ENCODE data around the gene RAB1A. TPM values are rescaled to one million over a fixed set of nuclear protein-coding genes. Genes with fewer than 3 reads are reported as not detected.
A peak's percentile ranks its signal among the peaks of the same experiment; 100 is the strongest.

Gene RAB1A
- total and polyA plus RNA-seq, 2 donors (not counting 1 experiment from before 2014, with no cell fraction given) = 26.6 to 42.2 TPM

- Histone ChIP-seq H4K20me1 (ENCODE audit: control insufficient read depth, insufficient read depth, low read length, poor library complexity, severe bottlenecking) (no peaks in the 10 kb centered on the region), H3K27ac (ENCODE audit: low read length in 2 of 2) (no peak overlapping the region), H3K4me1 (ENCODE audit: control insufficient read depth in 2 of 2, insufficient read depth in 2 of 2, low read length in 2 of 2) (peaks cover 7 to 21% of the 10 kb centered on the region in 2 donors), H3K4me2 (replicated peaks; ENCODE audit: low read depth, low read length, poor library complexity, severe bottlenecking) (no peak overlapping the region), H2AFZ (ENCODE audit: insufficient read depth, low read depth, low read length, poor library complexity, severe bottlenecking) (no peak overlapping the region), H3K9me3 (ENCODE audit: control extremely low read depth in 1 of 3, control insufficient read depth in 2 of 3, insufficient read depth in 1 of 3, low read length in 2 of 3) (no peaks in the 10 kb centered on the region), H3K36me3 (replicated peaks in 1 of 2; ENCODE audit: control extremely low read depth in 1 of 2, control insufficient read depth in 1 of 2, extremely low read depth in 1 of 2, insufficient read depth in 2 of 2, low read length in 1 of 2) (peaks cover 0 to 46% of the 10 kb centered on the region in 2 experiments), H3K9ac (ENCODE audit: low read length) (no peak overlapping the region), H3K4me3 (ENCODE audit: control extremely low read depth in 1 of 5, extremely low read depth in 1 of 5, insufficient read depth in 1 of 5, low read depth in 2 of 5, low read length in 4 of 5) (no peak overlapping the region), H3K79me2 (ENCODE audit: control insufficient read depth, insufficient read depth, low read length) (peaks cover 2% of the 10 kb centered on the region), H3K27me3 (replicated peaks in 1 of 4; ENCODE audit: control extremely low read depth in 1 of 4, control insufficient read depth in 3 of 4, insufficient read depth in 4 of 4, low read length in 3 of 4) (no peaks in the 10 kb centered on the region)
- ChIA-PET CTCF (interaction anchor here (0.9 to 2.1 kb wide), 3 partner anchors 99 to 199 kb away, joined by 3 to 10 read pairs (median 5); no protein-coding TSS in a partner anchor), POLR2A (no interaction called here)
- ATAC-seq (ENCODE audit: low read depth) = no peak
- Mint-ChIP-seq H3K9me3 (ENCODE audit: insufficient read depth) (no peaks in the 10 kb centered on the region), H3K27me3 (no peaks in the 10 kb centered on the region), H3K4me1 (peaks cover 42% of the 10 kb centered on the region), H3K4me3 (no peak overlapping the region), H3K27ac (peak overlapping the region; percentile 47)
- 97% methylated on average over 6 of the region's 6 CpGs for whole genome bisulfite sequencing (ENCODE audit: insufficient coverage)
- DNase-seq = no peak
- TF ChIP-seq EZH2 (IDR thresholded peaks at IDR 0.05; ENCODE audit: borderline replicate concordance, insufficient read depth, low read depth, low read length, poor library complexity, severe bottlenecking) = no peak
- no peak for TF ChIP-seq CTCF (IDR thresholded peaks at IDR 0.05)
- intact Hi-C loops (cut with micrococcal nuclease) = no loop called here
Observed at GRCh38 chr2:65070856-65071255, 59.0 kb downstream of the RAB1A start.

GRCh38 chr2:65070172-65070830 is 59.6 kb downstream of the RAB1A start:
- Histone ChIP-seq H3K9ac (ENCODE audit: low read length) (no peak overlapping the region), H3K4me1 (ENCODE audit: control insufficient read depth in 2 of 2, insufficient read depth in 2 of 2, low read length in 2 of 2) (peaks cover 7 to 24% of the 10 kb centered on the region in 2 donors), H4K20me1 (ENCODE audit: control insufficient read depth, insufficient read depth, low read length, poor library complexity, severe bottlenecking) (no peaks in the 10 kb centered on the region), H3K4me2 (replicated peaks; ENCODE audit: low read depth, low read length, poor library complexity, severe bottlenecking) (no peak overlapping the region), H2AFZ (ENCODE audit: insufficient read depth, low read depth, low read length, poor library complexity, severe bottlenecking) (no peak overlapping the region), H3K9me3 (ENCODE audit: control extremely low read depth in 1 of 3, control insufficient read depth in 2 of 3, insufficient read depth in 1 of 3, low read length in 2 of 3) (no peaks in the 10 kb centered on the region), H3K4me3 (ENCODE audit: control extremely low read depth in 1 of 5, extremely low read depth in 1 of 5, insufficient read depth in 1 of 5, low read depth in 2 of 5, low read length in 4 of 5) (no peak overlapping the region), H3K79me2 (ENCODE audit: control insufficient read depth, insufficient read depth, low read length) (peaks cover 7% of the 10 kb centered on the region), H3K36me3 (replicated peaks in 1 of 2; ENCODE audit: control extremely low read depth in 1 of 2, control insufficient read depth in 1 of 2, extremely low read depth in 1 of 2, insufficient read depth in 2 of 2, low read length in 1 of 2) (peaks cover 0 to 40% of the 10 kb centered on the region in 2 experiments), H3K27ac (ENCODE audit: low read length in 2 of 2) (no peak overlapping the region), H3K27me3 (replicated peaks in 1 of 4; ENCODE audit: control extremely low read depth in 1 of 4, control insufficient read depth in 3 of 4, insufficient read depth in 4 of 4, low read length in 3 of 4) (no peaks in the 10 kb centered on the region)
- no peak for TF ChIP-seq EZH2 (IDR thresholded peaks at IDR 0.05; ENCODE audit: borderline replicate concordance, insufficient read depth, low read depth, low read length, poor library complexity, severe bottlenecking)
- H3K4me1 Mint-ChIP-seq = peaks cover 43% of the 10 kb centered on the region
- H3K9me3 Mint-ChIP-seq (ENCODE audit: insufficient read depth) = no peaks in the 10 kb centered on the region
- POLR2A ChIA-PET = no interaction called here
- intact Hi-C loops (cut with micrococcal nuclease) = no loop called here
- no peaks in the 10 kb centered on the region for H3K27me3 Mint-ChIP-seq
- CTCF ChIA-PET = interaction anchor here (1.7 kb wide), 1 partner anchor 99 kb away, joined by 5 read pairs; no protein-coding TSS in a partner anchor
- H3K4me3 Mint-ChIP-seq = no peak overlapping the region
- ATAC-seq (ENCODE audit: low read depth) (no peak), DNase-seq (no peak)
- H3K27ac Mint-ChIP-seq = peak overlapping the region; percentile 47
- WGBS (ENCODE audit: insufficient coverage) = 88% methylated on average over 5 of the region's 8 CpGs
